GM12864 (cell line): ENCODE measurements around the gene PRXL2A.

Experiments used
- DNase-seq: peaks from one replicate; pipeline ENCODE4 v3.0.0-alpha.2; 2011; ENCODE audit warnings: low read depth
- H3K4me3 ChIP-seq: 2 replicates; pipeline ENCODE4 v1.5.1; 2011; ENCODE audit warnings: mild to moderate bottlenecking, low read depth, low read length, control low read depth
- CTCF ChIP-seq: IDR thresholded peaks from 2 replicates; pipeline ENCODE4 v1.5.1; 2011; ENCODE audit warnings: low read depth, mild to moderate bottlenecking, moderate library complexity, low read length, control low read depth, inconsistent platforms; ENCODE audit errors: missing control alignments

Gene PRXL2A

DNA sequence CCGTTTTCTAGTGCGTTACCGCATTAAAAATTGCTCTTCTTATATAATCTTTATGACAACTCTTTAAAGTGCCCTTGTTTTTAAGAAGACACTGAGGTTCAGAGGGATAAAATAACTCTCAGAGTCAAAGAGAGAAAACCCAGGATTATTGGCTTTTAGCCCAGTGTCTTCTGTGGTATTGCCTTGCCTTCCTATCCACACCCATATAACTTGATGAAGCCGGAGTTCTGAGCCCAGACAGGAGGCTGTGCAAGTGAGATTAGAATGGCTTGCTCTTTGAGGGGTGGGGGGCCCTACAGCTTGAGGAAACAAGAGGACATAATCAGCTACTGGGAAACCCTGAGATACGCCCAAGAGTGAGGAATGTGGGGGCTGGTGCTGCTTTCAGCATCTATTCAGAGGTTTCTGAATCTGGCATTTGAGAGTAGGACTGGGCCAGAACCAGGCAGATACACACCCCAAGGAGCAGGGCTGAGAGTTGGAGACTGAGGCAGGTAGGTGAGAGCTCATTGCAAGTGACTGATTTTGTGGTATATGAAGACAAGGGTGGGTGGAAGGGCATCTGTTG, 2.3 kb downstream of the PRXL2A start:
- DNase-seq, result no peak
- no peak for TF ChIP-seq CTCF
- no peak overlapping the region for H3K4me3 ChIP-seq

GRCh38 chr10:80411267-80411668, 2.9 kb downstream of the PRXL2A start:
- no peak for TF ChIP-seq CTCF
- DNase-seq, result no peak
- H3K4me3 ChIP-seq, result no peak overlapping the region

DNA sequence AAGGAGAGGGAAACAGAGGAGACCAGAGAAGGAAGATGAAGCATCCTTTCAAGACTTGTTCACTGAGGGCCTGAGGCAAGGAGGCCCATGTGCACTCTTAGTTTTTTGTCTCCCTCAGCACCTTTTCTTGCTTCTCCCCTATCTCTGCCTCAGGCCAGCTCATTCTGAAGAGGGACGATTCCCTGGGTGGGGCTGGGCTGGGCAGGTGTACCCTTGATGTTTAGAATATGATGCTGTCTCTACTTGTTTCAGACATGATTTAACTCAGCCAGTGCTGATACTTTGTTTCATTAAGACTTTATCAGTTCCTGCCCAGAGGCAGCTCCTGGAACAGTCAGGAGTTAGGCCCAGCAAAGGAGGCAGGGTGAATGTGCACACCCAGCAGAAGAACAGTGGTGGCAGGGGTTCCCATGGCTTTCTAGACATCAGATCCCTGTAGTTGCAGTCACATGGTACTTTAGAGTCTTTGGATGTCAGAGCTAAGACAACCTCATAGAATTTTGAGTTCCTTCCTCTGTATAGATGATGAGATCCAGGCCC, 3.4 kb downstream of the PRXL2A start:
- no peak for TF ChIP-seq CTCF
- no peak overlapping the region for H3K4me3 ChIP-seq
- no peak for DNase-seq

- no peak for TF ChIP-seq CTCF
- H3K4me3 ChIP-seq, result no peak overlapping the region
- DNase-seq, result no peak
Measured at GRCh38 chr10:80412486-80412885, 4.1 kb downstream of the PRXL2A start.

GRCh38 chr10:80413271-80413996, 5.1 kb downstream of the PRXL2A start:
- H3K4me3 ChIP-seq, result no peak overlapping the region
- TF ChIP-seq CTCF, result no peak
- no peak for DNase-seq

- no peak for DNase-seq
- H3K4me3 ChIP-seq, result no peak overlapping the region
- no peak for TF ChIP-seq CTCF
Measured at GRCh38 chr10:80414142-80414895, 6.0 kb downstream of the PRXL2A start.
